ENCODE data around the gene GALK2. TPM values are rescaled to one million over a fixed set of nuclear protein-coding genes. Genes with fewer than 3 reads are reported as not detected.

Gene GALK2
- total RNA-seq, 4 donors from 2014 or later: 34.5 to 56.6 (median 47.4) TPM

GRCh38 chr15:49323207-49323606 lies 153.2 kb downstream of the GALK2 start:
- WGBS, 2 donors: 53 to 76% methylated on average over 1 of the region's 1 CpG
- Histone ChIP-seq H3K27me3 (no peaks in the 10 kb centered on the region), H3K36me3 (peaks cover 0 to 30% (median 0%) of the 10 kb centered on the region in 3 donors), H3K4me1 (no peaks in the 10 kb centered on the region), H3K27ac (no peak overlapping the region), H3K4me3 (no peak overlapping the region), H3K9me3 (no peaks in the 10 kb centered on the region)
- TF ChIP-seq CTCF (IDR thresholded peaks at IDR 0.05) (no peak), POLR2A (IDR thresholded peaks at IDR 0.05) (no peak), EP300 (IDR thresholded peaks at IDR 0.05) (no peak)
- DNase-seq (ENCODE audit: low spot score in 2 of 2): no peak

GRCh38 chr15:49327927-49328326 lies 157.9 kb downstream of the GALK2 start:
- TF ChIP-seq CTCF (IDR thresholded peaks at IDR 0.05) (no peak), POLR2A (IDR thresholded peaks at IDR 0.05) (no peak), EP300 (IDR thresholded peaks at IDR 0.05) (no peak)
- DNase-seq (ENCODE audit: low spot score in 2 of 2): no peak
- no peak overlapping the region for H3K27ac ChIP-seq
- no peaks in the 10 kb centered on the region for H3K4me1 ChIP-seq
- 88% methylated on average over 4 of the region's 4 CpGs for WGBS, 2 donors
- no peaks in the 10 kb centered on the region for H3K9me3 ChIP-seq
- H3K4me3 ChIP-seq: no peak overlapping the region
- H3K36me3 ChIP-seq: peaks cover 0 to 20% (median 0%) of the 10 kb centered on the region in 3 donors
- H3K27me3 ChIP-seq: no peaks in the 10 kb centered on the region

- DNase-seq (ENCODE audit: low spot score in 2 of 2): no peak
- H3K27me3 ChIP-seq: no peaks in the 10 kb centered on the region
- no peaks in the 10 kb centered on the region for H3K9me3 ChIP-seq
- H3K4me1 ChIP-seq: no peaks in the 10 kb centered on the region
- no peak overlapping the region for H3K4me3 ChIP-seq
- no peak for TF ChIP-seq CTCF (IDR thresholded peaks at IDR 0.05)
- no peak for TF ChIP-seq POLR2A (IDR thresholded peaks at IDR 0.05)
- no peak for TF ChIP-seq EP300 (IDR thresholded peaks at IDR 0.05)
- H3K36me3 ChIP-seq: peaks cover 0 to 20% (median 0%) of the 10 kb centered on the region in 3 donors
- H3K27ac ChIP-seq: no peak overlapping the region
These were observed 158.9 kb downstream of the GALK2 start for GRCh38 chr15:49328941-49329340.

GRCh38 chr15:49330166-49330565 lies 160.1 kb downstream of the GALK2 start:
- DNase-seq (ENCODE audit: low spot score in 2 of 2): no peak
- H3K4me3 ChIP-seq: no peak overlapping the region
- TF ChIP-seq CTCF (IDR thresholded peaks at IDR 0.05) (no peak), EP300 (IDR thresholded peaks at IDR 0.05) (no peak), POLR2A (IDR thresholded peaks at IDR 0.05) (no peak)
- H3K27me3 ChIP-seq: no peaks in the 10 kb centered on the region
- no peaks in the 10 kb centered on the region for H3K4me1 ChIP-seq
- no peak overlapping the region for H3K27ac ChIP-seq
- no peaks in the 10 kb centered on the region for H3K9me3 ChIP-seq
- H3K36me3 ChIP-seq: peaks cover 0 to 30% (median 0%) of the 10 kb centered on the region in 3 donors

- DNase-seq (ENCODE audit: low spot score in 2 of 2): no peak
These were observed 161.4 kb downstream of the GALK2 start for GRCh38 chr15:49331442-49331841.

More at GRCh38 chr15:49331442-49331841, 161.4 kb downstream of the GALK2 start:
- H3K27ac ChIP-seq: no peak overlapping the region
- peaks cover 0 to 43% (median 0%) of the 10 kb centered on the region in 3 donors for H3K36me3 ChIP-seq
- no peaks in the 10 kb centered on the region for H3K9me3 ChIP-seq
- no peak overlapping the region for H3K4me3 ChIP-seq
- no peaks in the 10 kb centered on the region for H3K4me1 ChIP-seq
- H3K27me3 ChIP-seq: no peaks in the 10 kb centered on the region
- TF ChIP-seq POLR2A (IDR thresholded peaks at IDR 0.05) (no peak), CTCF (IDR thresholded peaks at IDR 0.05) (no peak), EP300 (IDR thresholded peaks at IDR 0.05) (no peak)

Measured in tibial nerve (tissue), 4 donors.